GM18505 (cell line): Measurements from ENCODE around the gene HPF1.
"Not testable (repeated sequence)": the region's sequence is repeated elsewhere in the genome, so short reads cannot be mapped to it uniquely, and the experiment has no call there.

Experiments
- ATAC-seq: cut with Tn5 transposase; IDR thresholded peaks from one replicate; pipeline ENCODE4 v1.9.1; 2021; ENCODE audit not compliant: unreplicated experiment
- POLR2A ChIP-seq: IDR thresholded peaks from 4 replicates; pipeline ENCODE4 v1.6.1; 2011; ENCODE audit warnings: borderline replicate concordance; ENCODE audit not compliant: insufficient read depth, insufficient read length; ENCODE audit errors: extremely low read depth

The HPF1 gene

GRCh38 chr4:169757575-169758184, at the start of gene HPF1:
Gene HPF1 (minus strand): TSS chr4:169757944. CDS start chr4:169757877, 67 bp downstream.
- ATAC-seq: peak; percentile 97
- TF ChIP-seq POLR2A: peak; percentile 74

- not testable (repeated sequence) for ATAC-seq
Observed at GRCh38 chr4:169806770-169807169, 49.0 kb upstream of the HPF1 start.

GRCh38 chr4:169803413-169803812, 45.7 kb upstream of the HPF1 start:
- TF ChIP-seq POLR2A: no peak
- no peak for ATAC-seq

- ATAC-seq: no peak
- no peak for TF ChIP-seq POLR2A
Observed at GRCh38 chr4:169802873-169803272, 45.1 kb upstream of the HPF1 start.

- ATAC-seq: no peak
- no peak for TF ChIP-seq POLR2A
Observed at GRCh38 chr4:169800541-169800940, 42.8 kb upstream of the HPF1 start.

GRCh38 chr4:169799260-169799659, 41.5 kb upstream of the HPF1 start:
- no peak for TF ChIP-seq POLR2A
- no peak for ATAC-seq

- no peak for TF ChIP-seq POLR2A
Observed at GRCh38 chr4:169795585-169795984, 37.8 kb upstream of the HPF1 start.

GRCh38 chr4:169791527-169792156, 33.9 kb upstream of the HPF1 start:
- TF ChIP-seq POLR2A: no peak

More at GRCh38 chr4:169795585-169795984, 37.8 kb upstream of the HPF1 start:
- ATAC-seq: no peak

GRCh38 chr4:169791062-169791461, 33.3 kb upstream of the HPF1 start:
- no peak for TF ChIP-seq POLR2A
- ATAC-seq: no peak

More at GRCh38 chr4:169791527-169792156, 33.9 kb upstream of the HPF1 start:
- ATAC-seq: no peak

- no peak for ATAC-seq
- no peak for TF ChIP-seq POLR2A
Observed at GRCh38 chr4:169774466-169775445, 17.0 kb upstream of the HPF1 start.

GRCh38 chr4:169773889-169774288, 16.1 kb upstream of the HPF1 start:
- TF ChIP-seq POLR2A: no peak
- ATAC-seq: no peak

- ATAC-seq: not testable (repeated sequence)
Observed at GRCh38 chr4:169771556-169772080, 13.9 kb upstream of the HPF1 start.

- no peak for TF ChIP-seq POLR2A
- no peak for ATAC-seq
Observed at GRCh38 chr4:169770416-169770815, 12.7 kb upstream of the HPF1 start.
